HG02763 (cell line): ENCODE measurements around the gene TOPBP1.
"Not testable (repeated sequence)": the region's sequence is repeated elsewhere in the genome, so short reads cannot be mapped to it uniquely, and the experiment has no call there.

Source experiments
- ATAC-seq: cut with Tn5 transposase; IDR thresholded peaks from one replicate; pipeline ENCODE4 v1.9.1; 2021; ENCODE audit warnings: mild to moderate bottlenecking, moderate library complexity; ENCODE audit not compliant: unreplicated experiment

The TOPBP1 gene

GRCh38 chr3:133661454-133662277, at the start of gene TOPBP1:
Gene TOPBP1, minus strand, starts transcription at chr3:133661941. Its CDS starts 814 bp downstream, at chr3:133661127.
- ATAC-seq: peak; percentile 87

GRCh38 chr3:133711013-133711412, 49.3 kb upstream of the TOPBP1 start:
- ATAC-seq: no peak

- ATAC-seq: no peak
Measured at GRCh38 chr3:133709139-133709750, 47.5 kb upstream of the TOPBP1 start.

GRCh38 chr3:133706033-133706432, 44.3 kb upstream of the TOPBP1 start:
- no peak for ATAC-seq

- ATAC-seq: no peak
Measured at GRCh38 chr3:133703915-133704314, 42.2 kb upstream of the TOPBP1 start.

GRCh38 chr3:133701435-133702358, 40.0 kb upstream of the TOPBP1 start:
- ATAC-seq: no peak

GRCh38 chr3:133700351-133700750, 38.6 kb upstream of the TOPBP1 start:
- ATAC-seq: no peak

GRCh38 chr3:133699903-133700302, 38.2 kb upstream of the TOPBP1 start:
- no peak for ATAC-seq

- ATAC-seq: no peak
Measured at GRCh38 chr3:133699467-133699866, 37.7 kb upstream of the TOPBP1 start.

GRCh38 chr3:133697960-133698359, 36.2 kb upstream of the TOPBP1 start:
- ATAC-seq: no peak

- ATAC-seq: no peak
Measured at GRCh38 chr3:133695560-133696171, 33.9 kb upstream of the TOPBP1 start.

- ATAC-seq: no peak
Measured at GRCh38 chr3:133694288-133695268, 32.8 kb upstream of the TOPBP1 start.

- no peak for ATAC-seq
Measured at GRCh38 chr3:133693821-133694220, 32.1 kb upstream of the TOPBP1 start.

- ATAC-seq: no peak
Measured at GRCh38 chr3:133692759-133693158, 31.0 kb upstream of the TOPBP1 start.

GRCh38 chr3:133691273-133692107, 29.7 kb upstream of the TOPBP1 start:
- ATAC-seq: no peak

GRCh38 chr3:133677993-133678392, 16.3 kb upstream of the TOPBP1 start:
- ATAC-seq: not testable (repeated sequence)

- no peak for ATAC-seq
Measured at GRCh38 chr3:133676336-133677118, 14.8 kb upstream of the TOPBP1 start.
